Adipose tissue (tissue), 3 donors: Measurements from ENCODE around the gene PDGFRB. TPM values are rescaled to one million over a fixed set of nuclear protein-coding genes. Genes with fewer than 3 reads are reported as not detected.
"Not testable (repeated sequence)": the region's sequence is repeated elsewhere in the genome, so short reads cannot be mapped to it uniquely, and the experiment has no call there.

Source experiments
- H3K27ac ChIP-seq: one replicate; pipeline ENCODE4 v1.5.1; 2013; ENCODE audit warnings: low read depth, low read length
- WGBS, 3 donors: extraction: QIAGEN DNeasy Blood & Tissue Kit; methylation state at CpG; one replicate each; pipeline ENCODE4 v1.1.7; 2013; 5-methylcytosine and 5-hydroxymethylcytosine counted together
- polyA plus RNA-seq, 3 donors: library from polyadenylated mRNA; stranded (reverse); fragments of 200-250 nt; gene quantifications; one replicate each; pipeline ENCODE4 v1.2.3, GENCODE V29; 2013
- donor health status: healthy with polysubstance abuse.
- donor health status: Bipolar disorder and iron deficiency.
- donor health status: healthy.

PDGFRB gene
- polyA plus RNA-seq, 3 donors, result 13.7 to 102 (median 70.7) TPM

GRCh38 chr5:150112201-150113046 lies 43.2 kb downstream of the PDGFRB start:
- no peak overlapping the region for H3K27ac ChIP-seq
- WGBS, 3 donors, result 53 to 77% (median 60%) methylated on average over 6 of the region's 6 CpGs

- WGBS, 3 donors, result 72 to 82% (median 73%) methylated on average over 8 of the region's 8 CpGs
- H3K27ac ChIP-seq, result no peak overlapping the region
Measured at GRCh38 chr5:150111122-150111521, 44.5 kb downstream of the PDGFRB start.

GRCh38 chr5:150109921-150110320 lies 45.7 kb downstream of the PDGFRB start:
- H3K27ac ChIP-seq, result no peak overlapping the region
- WGBS, 3 donors, result 61 to 77% (median 65%) methylated on average over 4 of the region's 4 CpGs

- 85 to 93% (median 88%) methylated on average over 11 of the region's 11 CpGs for WGBS, 3 donors
Measured at GRCh38 chr5:150108711-150109514, 46.7 kb downstream of the PDGFRB start.

GRCh38 chr5:150107909-150108447 lies 47.7 kb downstream of the PDGFRB start:
- 66 to 86% (median 70%) methylated on average over 4 of the region's 4 CpGs for WGBS, 3 donors
- no peak overlapping the region for H3K27ac ChIP-seq

More at GRCh38 chr5:150108711-150109514, 46.7 kb downstream of the PDGFRB start:
- H3K27ac ChIP-seq, result no peak overlapping the region

GRCh38 chr5:150106674-150107426 lies 48.8 kb downstream of the PDGFRB start:
- H3K27ac ChIP-seq, result no peak overlapping the region
- 70 to 82% (median 72%) methylated on average over 4 of the region's 4 CpGs for WGBS, 3 donors

- 83 to 85% (median 85%) methylated on average over 7 of the region's 7 CpGs for WGBS, 3 donors
- no peak overlapping the region for H3K27ac ChIP-seq
Measured at GRCh38 chr5:150105928-150106615, 49.6 kb downstream of the PDGFRB start.

- H3K27ac ChIP-seq, result no peak overlapping the region
- 87 to 93% (median 92%) methylated on average over 2 of the region's 2 CpGs for WGBS, 3 donors
Measured at GRCh38 chr5:150104550-150104870, 51.1 kb downstream of the PDGFRB start.

GRCh38 chr5:150103678-150104549 lies 51.7 kb downstream of the PDGFRB start:
- no peak overlapping the region for H3K27ac ChIP-seq
- 78 to 93% (median 78%) methylated on average over 5 of the region's 5 CpGs for WGBS, 3 donors

- WGBS, 3 donors, result 80 to 92% (median 83%) methylated on average over 6 of the region's 6 CpGs
Measured at GRCh38 chr5:150101023-150101422, 54.6 kb downstream of the PDGFRB start.

GRCh38 chr5:150097152-150097551 lies 58.5 kb downstream of the PDGFRB start:
- no peak overlapping the region for H3K27ac ChIP-seq

More at GRCh38 chr5:150101023-150101422, 54.6 kb downstream of the PDGFRB start:
- H3K27ac ChIP-seq, result no peak overlapping the region

- no peak overlapping the region for H3K27ac ChIP-seq
Measured at GRCh38 chr5:150092159-150092787, 63.4 kb downstream of the PDGFRB start.

GRCh38 chr5:150085950-150086715 lies 69.5 kb downstream of the PDGFRB start, which contains the start of gene CSF1R:
Gene CSF1R (minus strand): TSS chr5:150086554. CDS start chr5:150086427, 127 bp downstream.
- WGBS, 3 donors, result 72 to 86% (median 76%) methylated on average over 9 of the region's 9 CpGs
- H3K27ac ChIP-seq, result no peak within 1 kb of the TSS

More at GRCh38 chr5:150092159-150092787, 63.4 kb downstream of the PDGFRB start:
- WGBS, 3 donors, result 75 to 82% (median 81%) methylated on average over 3 of the region's 3 CpGs

GRCh38 chr5:150085191-150085912 lies 70.3 kb downstream of the PDGFRB start:
- no peak overlapping the region for H3K27ac ChIP-seq
- WGBS, 3 donors, result 86 to 90% (median 90%) methylated on average over 7 of the region's 7 CpGs

- not testable (repeated sequence) for H3K27ac ChIP-seq
- 84 to 86% (median 84%) methylated on average over 6 of the region's 6 CpGs for WGBS, 3 donors
Measured at GRCh38 chr5:150084754-150085153, 70.9 kb downstream of the PDGFRB start.
